ENCODE data around the gene ITGB6. TPM values are rescaled to one million over a fixed set of nuclear protein-coding genes. Genes with fewer than 3 reads are reported as not detected.
A peak's percentile ranks its signal among the peaks of the same experiment; 100 is the strongest.

Gene ITGB6
- total RNA-seq, 4 donors from 2014 or later: 0.81 to 2.8 (median 1.0) TPM

DNA sequence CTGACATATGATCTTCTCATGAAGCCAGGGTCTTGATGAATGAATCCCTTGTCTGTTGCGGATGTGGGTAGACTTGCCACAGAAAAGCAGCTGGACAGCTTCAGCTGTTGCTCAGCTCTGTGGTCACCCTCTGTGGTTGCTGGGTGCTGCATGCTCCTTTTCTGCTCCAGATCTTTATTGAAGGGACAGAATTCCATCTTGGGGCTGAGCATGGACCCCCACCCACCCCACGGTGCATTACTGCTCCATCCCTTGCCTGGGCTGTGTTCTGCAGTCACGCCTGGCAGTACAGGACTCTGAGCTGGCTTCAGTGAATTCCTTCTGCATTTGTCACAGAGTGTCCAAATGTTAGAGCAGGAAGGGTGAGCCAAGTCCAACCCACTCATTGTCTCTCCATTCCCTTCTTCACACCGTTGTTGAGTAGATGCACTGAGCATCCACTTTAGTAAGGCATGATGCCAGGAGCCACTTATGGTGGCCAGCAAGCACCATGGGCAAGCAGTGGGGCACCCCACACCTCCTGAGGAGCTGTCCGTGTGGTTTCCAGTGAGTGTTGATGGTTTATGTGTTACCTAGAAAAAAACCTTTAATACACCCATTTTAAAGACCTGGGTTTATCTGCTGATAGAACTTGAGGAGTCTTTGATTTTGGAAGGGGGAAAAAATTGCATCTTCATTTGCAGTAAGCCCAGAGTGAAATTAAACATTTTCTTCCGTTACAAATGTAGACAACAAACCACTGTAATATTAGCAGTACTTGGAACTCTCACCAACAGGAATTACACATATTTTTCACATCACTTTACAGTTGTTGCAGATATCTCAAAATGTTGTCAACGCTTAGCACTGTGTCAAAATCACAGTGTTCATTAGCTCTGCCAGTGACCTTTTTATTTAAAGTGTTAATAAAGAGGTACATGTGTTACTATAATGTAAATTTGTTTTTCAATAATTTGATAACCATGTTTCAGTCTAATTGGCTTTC lies 14.7 kb upstream of the ITGB6 start:
- H3K4me3 ChIP-seq: no peak overlapping the region
- peaks cover 29 to 46% of the 10 kb centered on the region in 2 donors for H3K4me1 ChIP-seq
- ATAC-seq (peak; percentile 91 to 92), DNase-seq (peak; percentile 36 to 71)
- H3K27ac ChIP-seq: peak overlapping the region; percentile 49 to 91 (median 74)
- intact Hi-C loops (cut with DNase I; ENCODE audit: low total_unique reads): no loop called here
- no peaks in the 10 kb centered on the region for H3K27me3 ChIP-seq
- no peak for TF ChIP-seq POLR2A (IDR thresholded peaks at IDR 0.05)
- TF ChIP-seq, protein P1, sequence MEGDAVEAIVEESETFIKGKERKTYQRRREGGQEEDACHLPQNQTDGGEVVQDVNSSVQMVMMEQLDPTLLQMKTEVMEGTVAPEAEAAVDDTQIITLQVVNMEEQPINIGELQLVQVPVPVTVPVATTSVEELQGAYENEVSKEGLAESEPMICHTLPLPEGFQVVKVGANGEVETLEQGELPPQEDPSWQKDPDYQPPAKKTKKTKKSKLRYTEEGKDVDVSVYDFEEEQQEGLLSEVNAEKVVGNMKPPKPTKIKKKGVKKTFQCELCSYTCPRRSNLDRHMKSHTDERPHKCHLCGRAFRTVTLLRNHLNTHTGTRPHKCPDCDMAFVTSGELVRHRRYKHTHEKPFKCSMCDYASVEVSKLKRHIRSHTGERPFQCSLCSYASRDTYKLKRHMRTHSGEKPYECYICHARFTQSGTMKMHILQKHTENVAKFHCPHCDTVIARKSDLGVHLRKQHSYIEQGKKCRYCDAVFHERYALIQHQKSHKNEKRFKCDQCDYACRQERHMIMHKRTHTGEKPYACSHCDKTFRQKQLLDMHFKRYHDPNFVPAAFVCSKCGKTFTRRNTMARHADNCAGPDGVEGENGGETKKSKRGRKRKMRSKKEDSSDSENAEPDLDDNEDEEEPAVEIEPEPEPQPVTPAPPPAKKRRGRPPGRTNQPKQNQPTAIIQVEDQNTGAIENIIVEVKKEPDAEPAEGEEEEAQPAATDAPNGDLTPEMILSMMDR (IDR thresholded peaks at IDR 0.05 in 4 of 5, conservative IDR thresholded peaks at IDR 0.05 in 1 of 5): no peak
- no peaks in the 10 kb centered on the region for H3K9me3 ChIP-seq
- in situ Hi-C loops (cut with MboI; ENCODE audit: low sequenced_read_pairs in 4 of 4): no loop called here
- H3K36me3 ChIP-seq: no peaks in the 10 kb centered on the region

DNA sequence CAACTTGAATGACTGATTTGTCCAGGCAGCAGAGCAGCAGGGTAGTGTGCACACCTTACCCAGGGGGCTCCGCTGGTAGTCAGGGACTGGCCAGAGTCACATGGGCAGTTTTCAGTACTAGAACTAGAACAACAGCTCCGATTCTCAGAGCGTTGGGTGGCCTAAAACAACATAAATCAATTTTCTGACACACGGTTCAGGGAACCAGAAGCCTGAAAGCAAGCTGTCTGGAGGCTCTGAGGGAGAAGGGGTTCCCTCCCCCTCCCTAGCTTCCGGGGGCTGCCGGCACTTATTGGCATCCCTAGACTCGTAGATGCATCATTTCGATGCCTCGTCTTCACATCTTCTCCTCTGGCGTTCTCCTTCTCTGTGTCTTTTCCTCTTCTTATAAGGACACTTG lies 13.4 kb upstream of the ITGB6 start:
- no peak for DNase-seq
- no peak overlapping the region for H3K4me3 ChIP-seq
- H3K27me3 ChIP-seq: no peaks in the 10 kb centered on the region
- in situ Hi-C loops (cut with MboI; ENCODE audit: low sequenced_read_pairs in 4 of 4): no loop called here
- H3K27ac ChIP-seq: peak overlapping the region; percentile 4 to 91 (median 66)
- no peaks in the 10 kb centered on the region for H3K36me3 ChIP-seq
- no peak for ATAC-seq
- no peaks in the 10 kb centered on the region for H3K9me3 ChIP-seq
- TF ChIP-seq, protein P1 (IDR thresholded peaks at IDR 0.05 in 4 of 5, conservative IDR thresholded peaks at IDR 0.05 in 1 of 5): no peak
- TF ChIP-seq POLR2A (IDR thresholded peaks at IDR 0.05): no peak
- intact Hi-C loops (cut with DNase I; ENCODE audit: low total_unique reads): no loop called here
- peaks cover 38 to 55% of the 10 kb centered on the region in 2 donors for H3K4me1 ChIP-seq

DNA sequence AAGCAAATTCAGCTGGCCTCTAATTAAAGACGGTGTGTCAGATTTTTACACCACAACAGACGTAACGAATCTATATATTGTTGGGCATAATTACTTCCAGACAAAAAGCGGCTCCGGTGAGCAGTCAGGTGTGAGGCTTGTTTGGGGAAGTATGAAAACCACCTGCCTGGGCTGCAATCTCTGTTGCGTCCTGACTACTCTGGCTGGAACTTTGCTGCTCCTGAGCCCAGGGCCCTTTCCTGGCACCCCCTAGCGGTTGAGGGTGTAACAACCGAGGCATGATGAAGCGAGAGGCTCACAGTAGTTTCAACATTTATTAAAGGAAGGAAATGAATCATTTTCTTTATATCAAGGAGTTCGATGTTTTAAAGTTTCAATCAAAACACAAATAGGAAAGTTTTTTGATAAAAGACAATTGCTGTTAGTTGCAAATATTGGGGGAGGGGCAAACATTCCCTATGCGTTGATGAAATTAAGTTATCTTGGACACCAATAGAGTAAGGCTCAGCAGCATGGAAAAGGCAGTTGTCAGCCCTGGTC lies 10.6 kb upstream of the ITGB6 start:
- Histone ChIP-seq H3K9me3 (no peaks in the 10 kb centered on the region), H3K4me3 (no peak overlapping the region), H3K4me1 (peaks cover 49 to 60% of the 10 kb centered on the region in 2 donors), H3K27ac (peak overlapping the region; percentile 39 to 88 (median 83)), H3K36me3 (no peaks in the 10 kb centered on the region), H3K27me3 (no peaks in the 10 kb centered on the region)
- DNase-seq: peak in 1 of 2 donors; percentile 75
- TF ChIP-seq, protein P1 (IDR thresholded peaks at IDR 0.05 in 4 of 5, conservative IDR thresholded peaks at IDR 0.05 in 1 of 5): peak; percentile 44 to 70 (median 64)
- TF ChIP-seq POLR2A (IDR thresholded peaks at IDR 0.05): no peak
- intact Hi-C loops (cut with DNase I; ENCODE audit: low total_unique reads) (no loop called here), in situ Hi-C loops (cut with MboI; ENCODE audit: low sequenced_read_pairs in 4 of 4) (no loop called here)
- peak in 1 of 2 donors; percentile 47 for ATAC-seq

DNA sequence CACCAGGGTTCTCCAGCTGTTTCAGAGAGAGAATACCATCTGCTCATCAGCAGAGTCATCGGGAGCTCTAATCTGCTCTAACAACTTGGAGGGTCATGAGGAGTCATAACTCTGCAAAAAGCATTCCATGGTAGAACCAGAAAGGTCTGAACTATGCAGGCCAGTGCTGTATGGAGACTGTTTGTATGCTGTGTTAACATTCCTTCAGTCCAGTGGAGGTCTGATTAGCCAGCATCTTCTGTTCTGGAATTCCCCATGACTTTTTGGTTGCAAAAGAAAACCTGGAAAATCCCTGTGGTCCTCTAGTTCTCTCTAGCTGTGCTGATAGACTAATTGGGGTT lies 9.4 kb upstream of the ITGB6 start:
- in situ Hi-C loops (cut with MboI; ENCODE audit: low sequenced_read_pairs in 4 of 4): no loop called here
- peak overlapping the region; percentile 78 to 88 (median 83) for H3K27ac ChIP-seq

More for the DNA sequence above, 9.4 kb upstream of the ITGB6 start:
- Histone ChIP-seq H3K27me3 (no peaks in the 10 kb centered on the region), H3K4me1 (peaks cover 41 to 48% of the 10 kb centered on the region in 2 donors), H3K36me3 (no peaks in the 10 kb centered on the region), H3K9me3 (no peaks in the 10 kb centered on the region), H3K4me3 (no peak overlapping the region)
- no peak for TF ChIP-seq POLR2A (IDR thresholded peaks at IDR 0.05)
- TF ChIP-seq, protein P1 (IDR thresholded peaks at IDR 0.05 in 4 of 5, conservative IDR thresholded peaks at IDR 0.05 in 1 of 5): no peak
- no peak for ATAC-seq
- DNase-seq: no peak
- intact Hi-C loops (cut with DNase I; ENCODE audit: low total_unique reads): loop anchor here (2.0 kb wide), 1 partner anchor 61 kb away; no protein-coding TSS in a partner anchor
